H9 (cell line): ENCODE measurements around the gene INTS1. TPM values are rescaled to one million over a fixed set of nuclear protein-coding genes. Genes with fewer than 3 reads are reported as not detected.

Experiments
- DNase-seq: peaks from one replicate; pipeline ENCODE4 v3.0.0-alpha.2; 2017
- H2AFZ ChIP-seq: one replicate; pipeline ENCODE4 v1.6.1; 2013; ENCODE audit warnings: mild to moderate bottlenecking, low read length, control low read depth, moderate library complexity
- H2AK5ac ChIP-seq: 2 replicates; pipeline ENCODE4 v1.6.1; 2013; ENCODE audit warnings: low read length, control low read depth, mixed read lengths; ENCODE audit not compliant: insufficient read length
- H2BK120ac ChIP-seq: one replicate; pipeline ENCODE4 v1.6.1; 2013; ENCODE audit warnings: low read depth, mild to moderate bottlenecking, low read length, control low read depth, inconsistent platforms; ENCODE audit not compliant: poor library complexity, severe bottlenecking
- H2BK12ac ChIP-seq: 2 replicates; pipeline ENCODE4 v1.6.1; 2013; ENCODE audit warnings: low read length, control low read depth, mixed read lengths, low read depth; ENCODE audit not compliant: insufficient read length
- H2BK15ac ChIP-seq: 2 replicates; pipeline ENCODE4 v1.6.1; 2013; ENCODE audit warnings: low read depth, low read length, control low read depth
- H2BK20ac ChIP-seq: one replicate; pipeline ENCODE4 v1.6.1; 2013; ENCODE audit warnings: low read depth, mild to moderate bottlenecking, low read length, control low read depth, inconsistent platforms; ENCODE audit not compliant: poor library complexity, severe bottlenecking
- H2BK5ac ChIP-seq: 2 replicates; pipeline ENCODE4 v1.6.1; 2013; ENCODE audit warnings: low read length, control low read depth, mixed read lengths; ENCODE audit not compliant: insufficient read length
- H3K14ac ChIP-seq: 2 replicates; pipeline ENCODE4 v1.6.1; 2013; ENCODE audit warnings: low read length, control low read depth; ENCODE audit not compliant: insufficient read depth
- H3K18ac ChIP-seq: 2 replicates; pipeline ENCODE4 v1.6.1; 2013; ENCODE audit warnings: low read depth, mild to moderate bottlenecking, mixed read lengths, low read length, control low read depth; ENCODE audit not compliant: insufficient read length
- H3K23ac ChIP-seq: 2 replicates; pipeline ENCODE4 v1.6.1; 2013; ENCODE audit warnings: low read length, control low read depth, mixed read lengths, low read depth; ENCODE audit not compliant: insufficient read length
- H3K23me2 ChIP-seq: 2 replicates; pipeline ENCODE4 v1.6.1; 2013; ENCODE audit warnings: low read depth, mild to moderate bottlenecking, mixed read lengths, low read length, control low read depth; ENCODE audit not compliant: insufficient read length, poor library complexity, severe bottlenecking
- H3K27ac ChIP-seq: 2 replicates; pipeline ENCODE4 v1.5.1; 2013; ENCODE audit warnings: low read length, control low read depth, mixed read lengths, low read depth; ENCODE audit not compliant: insufficient read length
- H3K27me3 ChIP-seq: 2 replicates; pipeline ENCODE4 v1.6.1; 2013; ENCODE audit warnings: low read length, control low read depth, inconsistent platforms; ENCODE audit not compliant: insufficient read depth
- H3K4ac ChIP-seq: 2 replicates; pipeline ENCODE4 v1.6.1; 2013; ENCODE audit warnings: low read depth, mild to moderate bottlenecking, control low read depth, inconsistent platforms, low read length, moderate library complexity
- H3K4me1 ChIP-seq: 2 replicates; pipeline ENCODE4 v1.6.1; 2013; ENCODE audit warnings: low read length, control low read depth, inconsistent platforms; ENCODE audit not compliant: insufficient read depth
- H3K4me2 ChIP-seq: 2 replicates; pipeline ENCODE4 v1.6.1; 2013; ENCODE audit warnings: low read length, control low read depth, mixed read lengths; ENCODE audit not compliant: insufficient read length, insufficient read depth
- H3K56ac ChIP-seq: 2 replicates; pipeline ENCODE4 v1.6.1; 2013; ENCODE audit warnings: low read depth, mild to moderate bottlenecking, mixed read lengths, low read length, control low read depth; ENCODE audit not compliant: insufficient read length
- H3K79me1 ChIP-seq: 2 replicates; pipeline ENCODE4 v1.6.1; 2013; ENCODE audit warnings: low read depth, mild to moderate bottlenecking, moderate library complexity, low read length, control low read depth, inconsistent platforms; ENCODE audit not compliant: insufficient read depth, poor library complexity, severe bottlenecking
- H3K79me2 ChIP-seq: 2 replicates; pipeline ENCODE4 v1.6.1; 2013; ENCODE audit warnings: low read length, control low read depth, inconsistent platforms; ENCODE audit not compliant: insufficient read depth
- H3K9ac ChIP-seq: 2 replicates; pipeline ENCODE4 v1.6.1; 2013; ENCODE audit warnings: low read length, control low read depth, mixed read lengths; ENCODE audit not compliant: insufficient read length; ENCODE audit errors: extremely low read depth
- H3K9me3 ChIP-seq: one replicate; pipeline ENCODE4 v1.6.1; 2013; ENCODE audit warnings: low read depth, low read length, inconsistent platforms; ENCODE audit not compliant: control insufficient read depth
- H3T11ph ChIP-seq: one replicate; pipeline ENCODE4 v1.6.1; 2013; ENCODE audit warnings: mild to moderate bottlenecking, low read length, control low read depth, inconsistent platforms
- H4K20me1 ChIP-seq: one replicate; pipeline ENCODE4 v1.6.1; 2013; ENCODE audit not compliant: control insufficient read depth, insufficient read length, insufficient read depth
- H4K5ac ChIP-seq: 2 replicates; pipeline ENCODE4 v1.6.1; 2013; ENCODE audit warnings: low read depth, mild to moderate bottlenecking, mixed read lengths, low read length, control low read depth; ENCODE audit not compliant: insufficient read length
- H4K8ac ChIP-seq: replicated peaks from 2 replicates; pipeline ENCODE4 v1.6.1; 2013; ENCODE audit warnings: low read length, control low read depth, mixed read lengths, low read depth; ENCODE audit not compliant: insufficient read length
- H4K91ac ChIP-seq: 2 replicates; pipeline ENCODE4 v1.6.1; 2013; ENCODE audit warnings: low read depth, mild to moderate bottlenecking, moderate library complexity, mixed read lengths, low read length, control low read depth; ENCODE audit not compliant: insufficient read length
- H3K27ac Mint-ChIP-seq, 3 experiments: 2 replicates in 2 of 3; 3 replicates in 1 of 3; pipeline ENCODE4 v1.8.0; 2020 to 2021; ENCODE audit warnings: mixed read lengths in 3 of 3, mild to moderate bottlenecking in 1 of 3, moderate library complexity in 1 of 3
- H3K27me3 Mint-ChIP-seq: 2 replicates; pipeline ENCODE4 v1.8.0; 2021; ENCODE audit warnings: low read depth, mild to moderate bottlenecking, moderate library complexity, mixed read lengths
- H3K36me3 Mint-ChIP-seq, 3 experiments: 2 replicates in 2 of 3; 3 replicates in 1 of 3; pipeline ENCODE4 v1.8.0; 2020 to 2021; ENCODE audit warnings: low read depth in 3 of 3, mixed read lengths in 3 of 3; ENCODE audit not compliant: insufficient read depth in 1 of 3
- H3K4me1 Mint-ChIP-seq, 2 experiments: 2 replicates each; pipeline ENCODE4 v1.8.0; 2020; ENCODE audit warnings: mixed read lengths in 2 of 2
- H3K4me3 Mint-ChIP-seq, 2 experiments: 2 replicates in 1 of 2; 3 replicates in 1 of 2; pipeline ENCODE4 v1.8.0; 2020 to 2021; ENCODE audit warnings: mild to moderate bottlenecking in 2 of 2, mixed read lengths in 2 of 2, moderate library complexity in 1 of 2
- H3K9me3 Mint-ChIP-seq, 2 experiments: 2 replicates in 1 of 2; 3 replicates in 1 of 2; pipeline ENCODE4 v1.8.0; 2020; ENCODE audit warnings: mild to moderate bottlenecking in 2 of 2, mixed read lengths in 2 of 2, moderate library complexity in 1 of 2
- WGBS: extraction: QIAGEN DNeasy Blood & Tissue Kit; methylation state at CpG from one replicate; pipeline ENCODE4 v1.1.7; 2013; ENCODE audit warnings: missing lambda C conversion rate, low lambda C conversion rate, mixed read lengths; ENCODE audit not compliant: insufficient read length; ENCODE audit errors: extremely low coverage; 5-methylcytosine and 5-hydroxymethylcytosine counted together
- total RNA-seq: library from RNA; stranded (reverse); gene quantifications from 2 replicates; pipeline ENCODE4 v1.2.1, GENCODE V29; 2021
- TF ChIP-seq, protein P1 (sequence below): fragments of 200-600 bp; sonication (generic); conservative IDR thresholded peaks from 3 replicates; pipeline ENCODE4 v1.8.0; 2021; ENCODE audit warnings: antibody characterized with exemption, mild to moderate bottlenecking

INTS1 gene
- total RNA-seq, 1 experiment from 2014 or later = 133 TPM

DNA sequence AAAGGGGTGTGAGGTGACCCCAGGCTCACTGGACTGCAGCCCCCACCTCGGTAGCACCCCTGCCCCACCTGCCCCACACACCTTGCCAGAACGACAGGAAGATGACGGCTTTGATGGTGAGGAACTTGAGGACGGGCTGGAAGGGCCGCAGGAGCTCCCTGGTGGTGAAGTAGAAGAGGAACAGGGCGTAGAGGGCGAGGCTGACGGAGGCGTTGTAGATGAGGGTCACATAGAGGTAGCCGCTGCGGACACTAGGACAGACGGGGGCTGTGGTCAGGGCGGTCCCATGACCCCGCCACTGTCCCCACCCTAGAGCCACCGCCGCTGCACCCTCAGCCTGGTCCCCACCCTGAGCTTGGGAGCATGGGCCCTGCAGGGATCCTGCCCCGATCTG, 44.2 kb upstream of the INTS1 start:
- H3K27ac ChIP-seq = no peak overlapping the region
- no peak overlapping the region for H2BK12ac ChIP-seq
- no peaks in the 10 kb centered on the region for H3K79me1 ChIP-seq
- H2AFZ ChIP-seq = no peak overlapping the region
- H4K20me1 ChIP-seq = no peaks in the 10 kb centered on the region
- H3K4ac ChIP-seq = no peak overlapping the region
- H2BK120ac ChIP-seq = no peak overlapping the region
- H3K23me2 ChIP-seq = no peaks in the 10 kb centered on the region
- no peak overlapping the region for H2BK15ac ChIP-seq
- H3K56ac ChIP-seq = no peak overlapping the region
- H2BK5ac ChIP-seq = no peak overlapping the region
- H4K8ac ChIP-seq = no peak overlapping the region
- H4K5ac ChIP-seq = no peak overlapping the region
- Mint-ChIP-seq H3K36me3 (no peaks in the 10 kb centered on the region), H3K9me3 (no peaks in the 10 kb centered on the region; a peak in 1 of 5 replicates), H3K4me1 (no peaks in the 10 kb centered on the region), H3K27me3 (no peaks in the 10 kb centered on the region; the same call in 1 of the 2 replicates), H3K27ac (peak overlapping the region in 1 of 3 experiments; percentile 56; a peak in 2 of 7 replicates), H3K4me3 (no peak overlapping the region; a peak in 1 of 5 replicates)
- H3K9me3 ChIP-seq = no peaks in the 10 kb centered on the region
- no peak overlapping the region for H4K91ac ChIP-seq
- no peak overlapping the region for H2AK5ac ChIP-seq
- H3K4me1 ChIP-seq = no peaks in the 10 kb centered on the region
- H3K79me2 ChIP-seq = no peaks in the 10 kb centered on the region
- no peak overlapping the region for H3K4me2 ChIP-seq
- no peak for DNase-seq
- H3K9ac ChIP-seq = no peak overlapping the region
- no CpG with 5 or more reads among the region's 17 CpGs for WGBS
- no peaks in the 10 kb centered on the region for H3K27me3 ChIP-seq
- H3T11ph ChIP-seq = no peak overlapping the region
- TF ChIP-seq, protein P1, sequence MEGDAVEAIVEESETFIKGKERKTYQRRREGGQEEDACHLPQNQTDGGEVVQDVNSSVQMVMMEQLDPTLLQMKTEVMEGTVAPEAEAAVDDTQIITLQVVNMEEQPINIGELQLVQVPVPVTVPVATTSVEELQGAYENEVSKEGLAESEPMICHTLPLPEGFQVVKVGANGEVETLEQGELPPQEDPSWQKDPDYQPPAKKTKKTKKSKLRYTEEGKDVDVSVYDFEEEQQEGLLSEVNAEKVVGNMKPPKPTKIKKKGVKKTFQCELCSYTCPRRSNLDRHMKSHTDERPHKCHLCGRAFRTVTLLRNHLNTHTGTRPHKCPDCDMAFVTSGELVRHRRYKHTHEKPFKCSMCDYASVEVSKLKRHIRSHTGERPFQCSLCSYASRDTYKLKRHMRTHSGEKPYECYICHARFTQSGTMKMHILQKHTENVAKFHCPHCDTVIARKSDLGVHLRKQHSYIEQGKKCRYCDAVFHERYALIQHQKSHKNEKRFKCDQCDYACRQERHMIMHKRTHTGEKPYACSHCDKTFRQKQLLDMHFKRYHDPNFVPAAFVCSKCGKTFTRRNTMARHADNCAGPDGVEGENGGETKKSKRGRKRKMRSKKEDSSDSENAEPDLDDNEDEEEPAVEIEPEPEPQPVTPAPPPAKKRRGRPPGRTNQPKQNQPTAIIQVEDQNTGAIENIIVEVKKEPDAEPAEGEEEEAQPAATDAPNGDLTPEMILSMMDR = peak; percentile 29; the same call in 1 of the 3 replicates
- H3K18ac ChIP-seq = no peak overlapping the region
- no peak overlapping the region for H3K23ac ChIP-seq
- H3K14ac ChIP-seq = no peak overlapping the region
- H2BK20ac ChIP-seq = no peak overlapping the region
